Measurements from ENCODE around the gene TPM3. TPM values are rescaled to one million over a fixed set of nuclear protein-coding genes. Genes with fewer than 3 reads are reported as not detected.

The TPM3 gene
- total and polyA plus RNA-seq, 9 of the 15 experiments (the other 6 are each of a cell fraction or from before 2014, with no cell fraction given): 202 to 604 (median 421) TPM

DNA sequence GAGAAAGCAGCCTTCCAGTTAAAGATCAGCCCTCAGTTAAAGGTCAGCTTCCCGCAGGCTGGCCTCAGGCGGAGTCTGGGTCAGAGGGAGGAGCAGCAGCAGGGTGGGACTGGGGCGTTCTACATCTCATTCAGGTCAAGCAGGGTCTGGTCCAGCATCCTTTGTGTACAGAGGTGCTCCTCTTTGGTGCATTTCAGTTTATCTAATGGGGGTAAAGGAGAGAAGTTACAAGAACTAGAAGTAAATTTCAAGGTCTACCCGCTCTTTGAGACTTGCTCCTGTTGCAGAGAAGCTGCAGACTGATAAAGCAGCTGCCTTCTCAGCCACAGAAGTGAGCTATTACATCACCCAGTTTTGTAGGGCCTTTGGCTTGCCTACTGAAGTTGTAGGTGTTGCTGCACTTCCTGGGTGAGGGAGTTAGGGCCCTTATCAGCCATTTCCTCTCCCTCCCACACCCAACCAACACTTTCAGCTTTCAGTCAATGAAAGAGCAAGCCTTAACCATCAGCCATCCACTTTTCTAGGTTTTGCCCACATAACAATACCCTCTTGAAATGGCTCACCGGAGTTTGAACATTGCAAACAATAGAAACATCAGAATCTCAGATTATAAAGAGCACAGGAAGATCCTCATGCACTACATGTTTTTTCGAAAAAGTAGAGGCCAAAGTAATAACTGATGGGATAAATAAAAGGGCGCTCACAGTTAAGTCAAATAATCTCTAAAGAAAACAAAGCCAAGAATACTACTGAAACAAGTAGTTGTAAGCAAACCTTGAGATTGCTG lies 34.2 kb downstream of the TPM3 start (continued):
- TF ChIP-seq, protein P1, sequence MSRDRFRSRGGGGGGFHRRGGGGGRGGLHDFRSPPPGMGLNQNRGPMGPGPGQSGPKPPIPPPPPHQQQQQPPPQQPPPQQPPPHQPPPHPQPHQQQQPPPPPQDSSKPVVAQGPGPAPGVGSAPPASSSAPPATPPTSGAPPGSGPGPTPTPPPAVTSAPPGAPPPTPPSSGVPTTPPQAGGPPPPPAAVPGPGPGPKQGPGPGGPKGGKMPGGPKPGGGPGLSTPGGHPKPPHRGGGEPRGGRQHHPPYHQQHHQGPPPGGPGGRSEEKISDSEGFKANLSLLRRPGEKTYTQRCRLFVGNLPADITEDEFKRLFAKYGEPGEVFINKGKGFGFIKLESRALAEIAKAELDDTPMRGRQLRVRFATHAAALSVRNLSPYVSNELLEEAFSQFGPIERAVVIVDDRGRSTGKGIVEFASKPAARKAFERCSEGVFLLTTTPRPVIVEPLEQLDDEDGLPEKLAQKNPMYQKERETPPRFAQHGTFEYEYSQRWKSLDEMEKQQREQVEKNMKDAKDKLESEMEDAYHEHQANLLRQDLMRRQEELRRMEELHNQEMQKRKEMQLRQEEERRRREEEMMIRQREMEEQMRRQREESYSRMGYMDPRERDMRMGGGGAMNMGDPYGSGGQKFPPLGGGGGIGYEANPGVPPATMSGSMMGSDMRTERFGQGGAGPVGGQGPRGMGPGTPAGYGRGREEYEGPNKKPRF (IDR thresholded peaks at IDR 0.05; ENCODE audit: low read depth, low read length): no peak
- TF ChIP-seq SIN3A (IDR thresholded peaks at IDR 0.05; ENCODE audit: borderline replicate concordance in 2 of 2, control insufficient read depth in 1 of 2, low read depth in 2 of 2, low read length in 2 of 2) (peak in 1 of 2 experiments; percentile 74; a peak in 1 of 4 replicates), FOXM1 (IDR thresholded peaks at IDR 0.05; ENCODE audit: low read depth) (no peak), FOXM1 (CRISPR knock-in tag; IDR thresholded peaks at IDR 0.05; ENCODE audit: low read depth) (no peak), ESRRB (CRISPR knock-in tag; IDR thresholded peaks at IDR 0.05; ENCODE audit: borderline replicate concordance) (no peak), ZFX (CRISPR knock-in tag; IDR thresholded peaks at IDR 0.05) (peak; percentile 66), MAFG (tag; conservative IDR thresholded peaks at IDR 0.05) (no peak), RBM34 (IDR thresholded peaks at IDR 0.05; ENCODE audit: borderline replicate concordance, insufficient read depth, low read length) (no peak), SNIP1 (IDR thresholded peaks at IDR 0.05; ENCODE audit: low read depth) (no peak), ZNF764 (CRISPR knock-in tag; IDR thresholded peaks at IDR 0.05; ENCODE audit: low read depth) (no peak), GATAD2A (IDR thresholded peaks at IDR 0.05) (peak; percentile 73; the same call in 1 of the 2 replicates), MCM2 (IDR thresholded peaks at IDR 0.05; ENCODE audit: low read depth) (no peak), SAFB2 (IDR thresholded peaks at IDR 0.05; ENCODE audit: borderline replicate concordance, low read depth, low read length, severe bottlenecking) (no peak), TOE1 (IDR thresholded peaks at IDR 0.05; ENCODE audit: borderline replicate concordance) (no peak; the same call in none of the 2 replicates), TOE1 (CRISPR knock-in tag; IDR thresholded peaks at IDR 0.05; ENCODE audit: borderline replicate concordance, low read depth) (no peak), C11orf30 (IDR thresholded peaks at IDR 0.05; ENCODE audit: low read depth) (no peak), GATA2 (CRISPR knock-in tag; IDR thresholded peaks at IDR 0.05) (peak; percentile 64), YBX1 (IDR thresholded peaks at IDR 0.05) (no peak), GMEB1 (CRISPR knock-in tag; IDR thresholded peaks at IDR 0.05) (0 out of 2 replicates have a peak, but pooled peaks have one; percentile 7), ZNF124 (CRISPR knock-in tag; IDR thresholded peaks at IDR 0.05) (no peak), ETV6 (IDR thresholded peaks at IDR 0.05; ENCODE audit: borderline replicate concordance in 1 of 2, low read depth in 2 of 2, low read length in 1 of 2) (peak; percentile 88 to 89; a peak in 2 of 4 replicates), ETV6 (CRISPR knock-in tag; IDR thresholded peaks at IDR 0.05; ENCODE audit: borderline replicate concordance) (no peak), CBFA2T3 (IDR thresholded peaks at IDR 0.05) (peak; percentile 84)
- TF ChIP-seq, protein P2, sequence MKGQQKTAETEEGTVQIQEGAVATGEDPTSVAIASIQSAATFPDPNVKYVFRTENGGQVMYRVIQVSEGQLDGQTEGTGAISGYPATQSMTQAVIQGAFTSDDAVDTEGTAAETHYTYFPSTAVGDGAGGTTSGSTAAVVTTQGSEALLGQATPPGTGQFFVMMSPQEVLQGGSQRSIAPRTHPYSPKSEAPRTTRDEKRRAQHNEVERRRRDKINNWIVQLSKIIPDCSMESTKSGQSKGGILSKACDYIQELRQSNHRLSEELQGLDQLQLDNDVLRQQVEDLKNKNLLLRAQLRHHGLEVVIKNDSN (CRISPR knock-in tag; IDR thresholded peaks at IDR 0.05): no peak
- TF ChIP-seq, protein P3, sequence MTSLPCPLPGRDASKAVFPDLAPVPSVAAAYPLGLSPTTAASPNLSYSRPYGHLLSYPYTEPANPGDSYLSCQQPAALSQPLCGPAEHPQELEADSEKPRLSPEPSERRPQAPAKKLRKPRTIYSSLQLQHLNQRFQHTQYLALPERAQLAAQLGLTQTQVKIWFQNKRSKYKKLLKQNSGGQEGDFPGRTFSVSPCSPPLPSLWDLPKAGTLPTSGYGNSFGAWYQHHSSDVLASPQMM (CRISPR knock-in tag; IDR thresholded peaks at IDR 0.05): no peak

Measured in K562 (cell line).